SKM-1 treated with dmso at 0.1 percent for 144 hours (cell line): ENCODE results near the gene NCKAP5.
"Not testable (repeated sequence)": the region's sequence is repeated elsewhere in the genome, so short reads cannot be mapped to it uniquely, and the experiment has no call there.

Source experiments
- DNase-seq: peaks from one replicate; lab custom pipeline; 2025; ENCODE audit not compliant: unreplicated experiment; lab: John Stamatoyannopoulos, UW

NCKAP5 gene

DNA sequence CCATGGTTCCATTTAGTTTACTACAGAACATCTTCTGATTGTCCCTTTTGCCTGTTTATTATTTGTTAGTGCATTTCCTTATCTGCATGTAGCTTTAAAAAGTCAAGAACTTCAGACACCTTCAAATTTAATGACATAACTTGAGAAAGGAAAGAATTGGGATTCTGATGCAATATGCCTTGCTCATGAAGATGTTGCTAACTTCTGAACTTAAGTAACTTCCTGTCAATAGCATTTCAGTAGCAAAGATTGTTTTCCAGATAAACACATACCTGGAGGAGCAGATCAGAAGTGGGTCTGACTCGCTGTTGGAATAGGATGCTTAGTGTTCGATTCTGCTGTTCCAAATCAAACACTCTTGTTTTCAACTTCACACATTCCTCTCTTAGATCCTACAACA is 708.0 kb downstream of the NCKAP5 start:
- no peak for DNase-seq

DNA sequence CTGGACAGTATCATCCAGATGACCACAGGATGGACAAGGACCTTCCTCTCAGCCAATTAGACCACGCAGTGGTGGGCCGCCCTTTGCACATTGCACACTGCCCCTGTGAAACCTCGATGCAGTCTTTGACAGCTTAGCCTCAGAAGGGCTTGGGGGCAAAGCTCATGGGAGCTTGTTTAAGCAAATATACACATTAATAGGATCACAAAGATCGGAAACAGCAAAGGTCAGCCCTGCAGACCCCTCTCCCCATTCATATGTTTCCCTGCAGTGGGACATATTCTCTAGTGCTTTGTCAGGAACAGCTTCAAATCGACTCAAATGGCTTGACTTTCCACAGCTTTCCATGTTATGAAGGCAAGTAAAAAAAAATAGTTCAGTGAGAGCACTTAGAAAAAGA is 708.7 kb downstream of the NCKAP5 start:
- DNase-seq = no peak

- no peak for DNase-seq
These were observed 710.9 kb downstream of the NCKAP5 start for GRCh38 chr2:132857319-132857718.

GRCh38 chr2:132850688-132851087 is 717.6 kb downstream of the NCKAP5 start:
- no peak for DNase-seq

DNA sequence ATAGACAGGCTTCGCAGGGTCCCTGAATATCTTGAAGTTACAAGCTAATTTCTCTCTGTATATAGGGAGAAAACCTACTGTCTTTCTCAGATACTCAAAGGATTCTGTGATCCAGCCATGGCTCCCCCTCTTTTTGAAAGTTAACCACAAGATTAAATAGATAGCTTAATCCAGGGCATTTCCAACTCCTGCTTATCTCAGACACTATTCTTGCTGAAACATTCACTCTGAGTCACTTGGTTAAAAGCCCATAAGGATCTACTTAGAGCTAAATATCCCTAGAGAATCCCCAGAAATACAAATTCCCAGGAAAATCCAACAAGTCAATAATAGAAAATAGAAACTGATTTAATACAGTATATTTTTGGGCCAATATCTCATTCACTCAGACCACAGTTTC is 719.1 kb downstream of the NCKAP5 start:
- DNase-seq = no peak

GRCh38 chr2:132845339-132845738 is 722.9 kb downstream of the NCKAP5 start:
- DNase-seq = no peak

DNA sequence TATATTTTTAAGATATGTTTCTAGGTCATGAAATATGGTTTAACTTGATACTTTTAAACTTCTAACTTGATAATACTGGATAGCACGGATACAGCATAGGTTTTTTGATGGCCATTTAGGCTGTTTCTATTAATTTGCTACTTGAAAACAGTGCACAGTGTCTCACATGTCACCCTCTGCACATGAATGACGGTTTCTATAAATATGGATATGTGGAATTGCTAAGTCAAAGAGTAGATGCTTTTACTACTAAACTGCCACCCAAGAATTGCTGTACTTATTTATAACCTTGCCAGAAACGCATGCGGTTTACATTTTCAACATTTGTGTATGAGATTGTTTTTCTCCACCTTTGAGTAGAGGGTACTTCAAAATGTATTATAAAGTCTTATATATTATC is 723.7 kb downstream of the NCKAP5 start:
- DNase-seq = no peak

DNA sequence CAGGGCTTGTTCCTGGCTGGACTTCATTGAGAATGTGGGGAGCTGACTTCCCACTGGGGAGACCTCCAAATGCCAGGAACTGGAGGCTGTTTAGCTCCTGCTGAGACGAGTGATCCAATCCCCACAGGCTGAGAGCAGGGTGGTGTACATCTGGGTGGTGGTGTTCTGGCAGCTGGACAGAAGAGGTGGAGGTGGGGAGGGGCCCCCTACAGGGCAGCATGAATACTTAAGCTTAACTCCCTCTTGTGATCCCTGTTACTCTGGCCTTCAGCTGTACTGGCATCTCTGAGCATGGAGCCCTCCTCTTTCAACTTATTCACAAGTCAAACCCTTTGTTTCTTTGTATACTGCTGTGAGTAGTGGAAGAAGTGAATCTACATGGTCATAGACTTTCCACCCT is 730.5 kb downstream of the NCKAP5 start:
- no peak for DNase-seq

- no peak for DNase-seq
These were observed 737.9 kb downstream of the NCKAP5 start for GRCh38 chr2:132830321-132830827.

GRCh38 chr2:132825601-132826000 is 742.7 kb downstream of the NCKAP5 start:
- DNase-seq = no peak

DNA sequence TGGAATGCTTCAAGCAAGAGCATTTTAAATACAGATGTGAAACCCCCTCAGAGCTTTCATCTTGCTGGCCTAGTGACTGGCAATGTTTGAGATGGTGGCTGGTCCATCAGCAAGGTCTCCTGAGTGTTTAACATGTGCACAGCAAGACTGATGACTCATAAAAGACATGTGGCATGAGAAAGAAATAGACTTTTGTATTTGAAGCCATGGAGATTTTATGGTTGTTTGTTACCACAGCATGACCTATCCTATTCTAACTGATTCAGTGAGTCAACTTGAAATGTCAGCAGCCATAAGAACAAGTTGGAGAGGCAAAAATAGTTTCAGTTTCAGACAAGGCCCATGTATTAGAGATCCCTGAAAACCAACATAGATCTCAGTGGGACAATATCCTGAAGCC is 743.5 kb downstream of the NCKAP5 start:
- no peak for DNase-seq

- no peak for DNase-seq
These were observed 752.0 kb downstream of the NCKAP5 start for GRCh38 chr2:132816234-132816633.

DNA sequence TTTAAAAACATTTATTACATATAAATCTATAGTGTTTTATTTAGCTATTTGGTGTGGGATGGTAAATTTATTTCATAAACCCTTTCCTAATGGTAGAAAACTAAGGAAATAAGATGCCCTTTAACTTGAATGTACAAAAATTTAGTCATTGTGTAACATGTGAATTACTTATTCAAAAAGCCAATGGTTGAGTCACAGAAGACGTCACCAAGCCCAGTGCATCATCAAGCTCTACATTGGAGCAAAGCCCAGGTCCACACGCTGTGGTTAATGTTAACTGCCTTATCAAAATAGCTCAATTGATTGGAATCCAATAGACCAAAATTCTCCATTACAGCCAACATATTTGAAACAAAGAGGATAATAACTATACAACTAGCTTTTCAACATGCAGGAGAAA is 752.7 kb downstream of the NCKAP5 start:
- DNase-seq = no peak

DNA sequence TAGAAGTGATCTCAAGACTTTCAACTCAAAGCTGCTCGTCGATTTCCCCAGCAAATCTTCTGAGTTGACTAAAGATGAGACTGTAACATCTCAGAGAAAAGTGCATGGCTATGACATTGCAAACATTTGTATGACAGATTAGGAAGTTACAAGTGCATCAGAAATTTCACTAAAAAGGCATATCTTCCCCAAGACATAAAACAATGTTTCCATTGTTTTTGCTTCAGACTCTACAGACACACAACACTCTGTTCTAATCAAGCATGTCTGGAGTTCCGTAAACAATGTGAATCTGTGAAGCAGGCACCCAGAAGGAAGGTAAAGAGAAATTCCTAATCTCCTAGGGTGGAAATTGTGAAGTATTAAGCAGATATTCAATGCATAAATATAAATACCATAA is 753.6 kb downstream of the NCKAP5 start:
- no peak for DNase-seq

GRCh38 chr2:132813422-132813821 is 754.8 kb downstream of the NCKAP5 start:
- DNase-seq = no peak

DNA sequence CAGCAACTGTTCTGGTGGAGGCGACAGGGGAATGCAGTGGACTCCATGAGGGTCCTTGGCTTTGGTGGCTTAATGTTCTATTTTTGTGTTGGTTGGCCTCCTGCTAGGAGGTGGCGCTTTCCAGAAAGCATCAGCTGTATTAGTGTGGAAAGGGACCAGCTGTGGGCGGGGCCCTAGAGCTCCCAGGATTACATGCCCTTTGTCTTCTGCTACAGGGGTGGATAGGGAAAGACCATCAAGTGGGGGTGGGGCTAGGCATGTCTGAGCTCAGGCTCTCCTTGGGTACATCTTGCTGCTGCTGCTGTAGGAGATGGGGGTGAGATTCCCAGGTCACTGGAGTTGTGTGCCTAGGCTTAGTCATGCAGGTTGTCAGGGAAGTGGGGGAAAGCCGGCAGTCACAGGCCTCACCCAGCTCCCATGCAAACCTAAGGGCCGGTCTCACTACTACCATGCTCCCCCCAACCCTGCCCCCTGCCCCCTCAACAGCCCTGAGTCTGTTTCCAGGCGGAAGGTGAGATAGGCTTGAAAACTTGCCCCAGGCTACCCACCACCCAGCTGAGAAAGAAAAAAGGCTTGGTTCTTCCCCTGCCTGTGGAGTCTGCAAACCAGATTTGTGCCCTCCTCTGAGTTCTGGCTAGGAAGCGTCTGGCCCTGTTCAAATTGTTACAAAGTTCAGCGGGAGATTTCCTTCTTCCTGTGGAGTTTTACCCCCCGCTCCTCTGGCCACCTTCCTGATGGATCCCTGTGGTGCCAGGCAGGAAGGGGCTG is 756.9 kb downstream of the NCKAP5 start:
- DNase-seq = no peak

- DNase-seq = not testable (repeated sequence)
These were observed 758.3 kb downstream of the NCKAP5 start for GRCh38 chr2:132809962-132810361.

DNA sequence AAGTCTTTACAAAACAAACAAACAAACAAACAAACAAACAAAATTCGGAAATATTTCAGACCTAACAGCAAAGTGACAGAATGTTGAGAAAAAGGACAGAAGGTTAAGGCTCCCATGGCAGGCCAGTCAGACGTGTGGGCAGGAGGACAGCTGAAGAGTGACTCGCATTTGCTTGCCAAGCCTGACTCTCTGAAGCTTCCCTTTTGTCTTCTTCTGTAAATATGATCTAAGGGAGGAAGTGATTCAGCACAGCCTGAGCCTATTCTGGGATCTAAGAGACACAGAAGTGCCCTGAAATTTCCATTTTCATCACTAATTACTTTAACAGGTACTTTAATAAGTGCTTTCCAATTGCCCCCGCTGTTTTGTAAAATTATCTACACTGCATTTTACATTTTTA is 764.2 kb downstream of the NCKAP5 start:
- DNase-seq = peak; percentile 79

- no peak for DNase-seq
These were observed 769.9 kb downstream of the NCKAP5 start for GRCh38 chr2:132798341-132798740.

DNA sequence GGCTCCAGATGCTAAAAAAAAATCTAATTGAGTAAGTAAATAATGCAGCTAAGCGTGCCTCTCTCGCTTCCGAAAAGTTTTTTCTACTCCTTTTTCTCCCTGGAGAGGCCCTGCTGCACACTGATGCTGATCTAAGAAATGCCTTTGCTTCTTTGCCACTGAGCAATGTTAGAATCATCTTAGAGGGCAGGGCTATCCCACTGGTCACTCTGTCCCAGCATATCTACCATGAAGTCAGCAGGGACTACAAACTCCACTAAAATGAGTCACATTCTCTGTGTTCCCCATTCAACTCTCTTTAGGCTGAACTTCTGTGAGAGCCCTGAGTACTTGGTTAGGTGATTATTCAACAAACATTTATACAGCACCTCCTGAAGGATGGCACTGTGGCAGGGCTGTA is 770.7 kb downstream of the NCKAP5 start:
- DNase-seq = no peak

- no peak for DNase-seq
These were observed 771.2 kb downstream of the NCKAP5 start for GRCh38 chr2:132797071-132797470.

DNA sequence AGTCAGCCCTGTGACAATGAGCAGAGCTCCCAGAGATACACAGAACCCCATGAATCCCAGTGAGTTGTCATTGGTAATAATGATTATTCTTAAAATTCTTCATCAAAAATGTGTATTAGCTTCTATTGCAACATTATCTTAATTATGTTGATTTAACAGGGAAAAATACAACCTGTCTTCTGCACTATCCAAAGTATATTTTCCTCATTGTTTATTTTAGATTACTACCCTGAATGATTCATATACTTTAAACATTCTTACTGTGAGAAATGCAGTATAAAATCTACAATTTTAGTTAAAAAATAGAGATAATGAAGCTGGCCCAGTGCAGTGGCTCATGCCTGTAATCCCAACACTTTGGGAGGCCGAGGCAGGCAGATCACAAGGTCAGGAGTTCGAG is 773.0 kb downstream of the NCKAP5 start:
- DNase-seq = no peak

- DNase-seq = no peak
These were observed 774.7 kb downstream of the NCKAP5 start for GRCh38 chr2:132793532-132793931.
